NCI-H460 (cell line): ENCODE results near the gene ARHGEF19. TPM values are rescaled to one million over a fixed set of nuclear protein-coding genes. Genes with fewer than 3 reads are reported as not detected.
A peak's percentile ranks its signal among the peaks of the same experiment; 100 is the strongest.
"Not testable (repeated sequence)": the region's sequence is repeated elsewhere in the genome, so short reads cannot be mapped to it uniquely, and the experiment has no call there.

Experiments
- DNase-seq: peaks from one replicate; pipeline ENCODE4 v3.0.0-alpha.2; 2016; ENCODE audit warnings: low read depth; ENCODE audit errors: extremely low read depth
- total RNA-seq: library from RNA; depleted of rRNA; stranded (reverse); fragments of >200 nt; shearing (Covaris generic); gene quantifications from 2 replicates; pipeline ENCODE4 v1.2.3, GENCODE V29; 2014

ARHGEF19 gene
- total RNA-seq, 1 experiment from 2014 or later = 6.1 TPM

DNA sequence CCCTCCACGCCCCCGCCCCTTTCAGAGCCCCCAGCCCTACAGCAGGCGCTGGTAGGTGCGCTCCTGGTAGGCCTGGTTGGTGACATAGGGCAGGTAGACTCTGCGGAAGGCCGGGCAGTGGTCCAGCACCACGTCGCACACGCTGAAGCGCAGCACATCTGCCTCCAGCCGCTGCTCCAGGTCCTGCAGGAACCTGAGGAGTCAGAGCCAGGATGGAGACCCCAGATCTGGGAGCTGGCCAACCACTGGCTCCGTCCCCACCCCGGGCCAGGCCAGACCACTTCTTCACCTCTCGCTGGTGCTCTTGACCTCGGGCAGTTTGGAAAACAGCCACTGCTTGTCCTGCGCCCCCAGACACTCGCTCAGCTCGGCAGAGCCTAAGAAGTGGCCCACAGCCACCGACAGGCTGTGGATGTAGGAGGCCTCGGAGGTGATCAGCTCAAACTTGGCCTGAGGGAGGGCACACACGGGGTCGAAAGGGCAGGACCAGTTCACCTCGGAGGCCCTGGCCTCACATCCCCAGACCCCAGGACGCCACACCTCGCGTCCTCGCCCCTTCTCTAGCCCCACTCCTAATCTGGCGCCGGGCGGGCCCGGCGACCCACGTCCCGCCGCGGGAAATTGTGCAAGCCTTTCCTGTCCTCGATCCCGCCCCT lies 6.4 kb downstream of the ARHGEF19 start:
- DNase-seq = no peak

DNA sequence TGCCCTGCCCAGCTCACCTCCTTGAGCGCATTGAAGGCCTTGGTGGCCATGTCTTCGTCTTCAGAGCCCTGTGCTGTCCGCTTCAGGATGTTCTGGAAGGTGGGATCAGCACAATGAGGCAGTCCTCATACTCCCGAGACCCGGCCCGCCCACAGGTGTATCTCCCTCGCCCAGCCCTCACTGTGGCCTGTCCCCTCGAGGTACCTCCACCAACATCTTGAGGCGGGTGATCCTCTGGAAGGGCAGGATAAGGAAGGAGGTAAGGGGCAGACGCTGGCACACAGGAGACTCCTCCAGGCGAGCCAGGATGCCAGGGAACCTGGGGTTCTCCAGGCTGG lies 7.1 kb downstream of the ARHGEF19 start:
- DNase-seq = no peak

DNA sequence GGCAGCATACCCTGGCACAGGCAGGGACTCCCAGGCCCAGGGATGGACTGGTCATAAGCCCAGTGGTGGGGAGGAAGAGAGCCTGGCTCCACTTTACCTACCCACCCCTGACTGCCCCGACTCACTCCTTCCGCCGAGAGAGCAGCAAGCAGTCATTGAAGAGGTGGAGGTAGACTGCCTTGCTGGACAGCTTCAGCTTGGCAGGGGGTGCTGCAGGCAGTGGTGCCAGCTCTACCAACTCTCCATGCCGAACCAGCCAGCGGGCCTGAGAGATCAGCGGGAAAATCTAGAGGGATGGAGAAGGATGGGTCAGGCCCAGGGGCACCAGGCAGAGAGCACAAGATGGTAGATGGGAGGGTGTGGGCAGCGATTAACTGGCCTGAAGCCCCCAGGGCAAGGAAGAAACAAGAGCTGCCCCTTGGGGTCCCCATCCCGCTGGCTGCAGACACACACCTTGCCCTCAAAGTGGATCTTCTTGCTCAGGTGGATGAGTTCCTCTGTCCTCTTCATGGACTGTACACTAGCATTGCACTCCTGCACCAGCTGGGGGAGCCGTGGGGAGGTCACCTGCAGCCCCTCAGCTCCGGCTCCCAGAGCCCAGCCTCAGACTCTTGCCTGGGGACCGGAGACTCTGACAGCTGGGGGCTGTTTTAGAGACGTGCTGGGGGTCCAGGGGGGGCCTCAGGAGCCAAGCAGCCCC lies 7.7 kb downstream of the ARHGEF19 start:
- no peak for DNase-seq

DNA sequence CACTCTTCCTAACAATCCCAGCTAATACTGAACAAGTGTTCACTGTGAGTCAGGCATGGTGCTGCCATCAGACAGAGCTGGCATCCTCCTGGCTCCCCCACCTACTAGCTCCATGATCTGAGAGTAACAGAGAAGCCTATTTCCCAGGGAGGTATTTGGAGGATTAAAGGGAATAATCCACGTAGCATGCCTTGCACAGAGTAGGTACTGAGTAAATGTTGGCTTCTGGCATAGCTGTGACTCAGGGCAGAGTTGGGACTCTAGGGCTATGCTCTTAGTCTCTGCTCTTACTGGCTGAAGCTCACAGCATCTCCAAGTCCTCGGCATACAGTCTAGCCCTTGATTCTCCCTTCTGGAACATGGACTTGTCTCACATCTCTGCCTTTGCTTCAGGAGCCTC lies 8.2 kb downstream of the ARHGEF19 start:
- no peak for DNase-seq

DNA sequence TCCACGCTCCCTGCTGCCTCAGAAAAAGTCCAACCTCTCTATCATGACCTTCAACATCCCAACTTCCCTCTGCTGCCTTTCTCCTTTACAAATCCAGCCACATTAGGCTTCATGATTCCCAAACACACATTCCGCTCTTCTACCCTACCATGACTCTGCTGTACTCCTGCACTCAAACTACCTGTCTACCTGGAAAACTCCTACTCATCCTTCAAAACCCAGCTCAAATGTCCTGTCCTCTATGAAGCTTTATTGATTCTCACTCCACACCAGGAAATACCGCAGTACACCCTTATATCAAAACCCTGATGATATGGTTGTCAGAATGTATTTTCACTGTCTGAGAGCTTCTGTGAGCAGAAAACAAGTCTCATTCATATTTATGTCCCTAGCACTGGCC lies 8.9 kb downstream of the ARHGEF19 start:
- DNase-seq = no peak

DNA sequence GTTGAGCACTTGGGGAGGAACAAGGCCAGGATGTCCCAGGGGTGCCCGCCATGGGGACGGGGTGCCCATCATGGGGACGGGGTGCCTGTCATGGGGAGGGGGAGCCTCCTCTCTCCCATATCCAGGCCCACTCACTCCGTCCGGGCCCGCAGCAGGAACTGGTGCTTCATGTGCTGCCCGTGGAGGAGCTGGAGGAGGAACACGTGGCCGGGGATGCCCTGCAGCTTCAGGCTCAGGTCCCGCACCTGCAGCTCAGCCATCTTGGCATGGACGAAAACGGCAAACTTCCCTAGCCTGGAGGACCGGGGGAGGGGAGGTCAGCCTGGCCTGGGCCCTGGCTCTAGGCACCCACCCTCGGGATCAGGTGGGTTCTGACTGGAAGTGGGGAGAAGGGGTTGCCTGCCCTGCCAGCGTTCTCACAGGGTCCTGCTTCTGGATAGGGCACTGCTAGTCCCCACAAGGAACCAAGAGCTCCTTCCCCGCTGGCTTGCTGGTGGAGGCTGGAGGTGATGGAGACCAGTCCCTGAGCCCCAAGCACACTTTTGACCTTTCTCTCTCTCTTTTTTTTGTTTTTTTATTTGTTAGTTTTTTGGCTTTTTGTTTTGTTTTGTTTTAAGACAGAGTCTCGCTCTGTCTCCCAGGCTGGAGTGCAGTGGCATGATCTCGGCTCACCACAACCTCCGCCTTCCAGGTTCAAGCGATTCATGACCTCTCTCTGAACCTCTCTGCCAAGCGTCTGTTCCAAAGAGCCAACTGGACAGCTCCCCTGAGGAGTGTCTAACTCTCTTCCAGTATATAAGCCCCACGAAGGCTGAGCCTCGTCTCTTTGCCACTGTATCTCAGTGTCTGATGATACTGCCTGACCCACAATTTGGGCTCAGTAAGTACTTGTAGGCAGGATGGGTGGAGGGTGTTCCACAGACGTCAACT lies 9.9 kb downstream of the ARHGEF19 start:
- DNase-seq = no peak

DNA sequence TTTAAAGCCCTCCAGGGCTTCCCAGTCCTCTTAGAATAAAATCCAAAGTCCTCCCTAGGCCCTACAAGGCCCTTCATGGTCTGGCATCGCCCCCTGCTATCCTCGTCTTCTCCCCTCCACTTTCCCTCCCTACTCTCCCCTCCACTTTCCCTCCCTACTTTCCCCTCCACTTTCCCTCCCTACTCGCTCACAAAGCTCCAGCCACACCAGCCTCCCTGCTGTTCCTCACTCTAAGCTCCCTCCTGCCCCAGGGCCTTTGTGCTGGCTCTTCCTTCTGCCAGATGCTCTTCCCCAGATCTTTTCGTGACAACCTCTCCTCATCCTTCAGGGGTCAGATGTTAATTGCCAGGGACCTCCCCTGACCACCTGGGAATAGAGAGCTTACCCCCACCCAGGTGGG lies 12.8 kb downstream of the ARHGEF19 start:
- DNase-seq = no peak

DNA sequence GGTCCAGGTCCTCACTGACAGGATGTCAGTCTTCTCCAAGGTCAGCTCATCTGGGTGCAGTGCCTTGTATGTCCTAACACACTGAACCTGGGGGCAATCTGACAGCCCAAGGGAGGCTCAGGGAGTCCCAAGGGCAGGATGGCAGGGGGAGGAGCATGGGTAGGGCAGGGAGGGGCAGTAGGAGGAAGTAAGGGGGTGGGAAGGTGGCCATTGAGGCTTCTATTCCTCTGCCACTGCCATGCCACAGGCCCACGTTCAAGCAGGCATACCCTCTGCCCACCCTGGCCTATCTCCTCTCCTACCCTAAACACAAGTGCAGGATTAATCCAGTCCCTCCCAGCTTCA lies 13.3 kb downstream of the ARHGEF19 start:
- no peak for DNase-seq

DNA sequence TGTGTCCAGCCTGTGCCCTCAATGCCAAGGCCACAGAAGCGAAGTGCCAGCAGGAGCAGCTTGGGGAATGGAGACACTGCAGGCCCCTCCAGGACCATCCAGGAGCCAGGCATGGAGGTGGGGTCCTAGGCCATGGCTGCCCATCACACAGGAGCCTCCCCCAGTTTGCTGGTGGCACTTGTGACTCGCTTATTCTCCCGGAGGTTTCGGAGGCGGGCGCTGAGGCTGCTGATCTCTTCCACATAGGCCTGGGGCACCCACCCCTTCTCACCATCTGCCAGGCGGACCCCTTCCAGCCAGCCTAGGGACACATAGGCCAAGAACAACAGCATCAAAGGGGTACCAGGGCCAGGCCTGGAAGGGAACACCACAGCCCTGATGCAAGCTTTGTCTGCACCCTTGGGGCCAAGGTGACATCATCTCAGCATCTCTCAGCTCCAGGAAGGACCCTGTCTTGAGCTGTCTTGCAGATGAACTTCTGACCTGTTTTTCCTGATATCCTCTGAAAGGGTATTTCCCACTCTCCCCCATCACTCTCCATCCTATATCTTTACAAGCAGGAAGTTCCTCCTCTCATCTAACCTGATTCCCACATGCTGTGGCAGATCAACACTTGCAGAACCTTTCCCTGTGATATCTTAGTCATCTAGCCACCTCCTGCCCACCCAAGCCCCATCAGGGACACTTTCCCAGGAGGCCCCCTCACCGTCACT lies 13.9 kb downstream of the ARHGEF19 start:
- no peak for DNase-seq

DNA sequence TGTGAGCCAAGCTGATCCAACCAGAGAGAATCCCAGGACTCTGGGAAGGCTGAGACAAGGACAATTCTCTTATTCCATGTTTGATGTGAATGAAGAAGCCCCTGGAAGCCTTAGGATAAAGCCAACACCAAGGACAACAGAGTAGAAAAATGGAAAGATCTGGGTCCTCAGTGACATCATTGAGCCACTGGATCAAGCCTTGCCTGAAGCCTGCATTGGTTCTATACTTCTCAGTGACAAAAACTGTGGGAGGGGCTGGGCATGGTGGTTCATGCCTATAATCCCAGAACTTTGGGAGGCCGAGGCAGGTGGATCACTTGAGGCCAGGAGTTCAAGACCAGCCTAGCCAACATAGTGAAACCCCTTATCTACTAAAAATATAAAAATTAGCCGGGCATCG lies 15.6 kb downstream of the ARHGEF19 start:
- DNase-seq = no peak

DNA sequence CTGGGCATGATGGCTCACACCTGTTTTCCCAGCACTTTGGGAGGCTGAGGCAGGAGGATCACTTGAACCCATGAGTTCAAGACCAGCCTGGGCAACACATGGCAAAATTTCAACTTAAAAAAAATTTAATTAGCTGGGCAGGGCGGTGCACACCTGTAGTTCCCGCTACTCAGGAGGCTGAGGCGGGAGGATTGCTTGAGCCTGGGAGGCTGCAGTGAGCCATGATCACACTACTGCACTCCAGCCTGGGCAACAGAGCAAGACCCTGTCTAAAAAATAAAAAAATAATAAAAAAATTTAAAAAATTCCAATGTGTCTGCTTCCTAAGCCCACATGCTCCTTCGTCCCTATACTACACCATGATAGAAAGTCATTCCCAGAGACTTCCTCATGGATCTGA lies 16.3 kb downstream of the ARHGEF19 start:
- not testable (repeated sequence) for DNase-seq

DNA sequence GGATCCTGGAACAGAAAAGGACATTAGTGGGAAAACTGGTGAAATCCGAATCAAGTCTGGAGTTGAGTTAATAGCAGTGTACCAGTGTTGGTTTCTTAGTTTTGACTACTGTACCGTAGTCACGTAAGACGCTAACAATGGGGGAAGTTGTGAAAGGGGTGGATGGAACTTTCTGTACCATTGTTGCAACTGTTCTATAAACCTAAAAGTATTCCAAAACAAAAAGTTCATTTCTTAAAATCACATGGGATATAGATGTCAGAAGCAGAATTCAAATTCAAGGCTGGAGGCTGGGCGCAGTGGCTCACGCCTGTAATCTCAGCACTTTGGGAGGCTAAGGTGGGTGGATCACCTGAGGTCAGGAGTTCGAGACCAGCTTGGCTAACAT lies 16.9 kb downstream of the ARHGEF19 start:
- DNase-seq = no peak

DNA sequence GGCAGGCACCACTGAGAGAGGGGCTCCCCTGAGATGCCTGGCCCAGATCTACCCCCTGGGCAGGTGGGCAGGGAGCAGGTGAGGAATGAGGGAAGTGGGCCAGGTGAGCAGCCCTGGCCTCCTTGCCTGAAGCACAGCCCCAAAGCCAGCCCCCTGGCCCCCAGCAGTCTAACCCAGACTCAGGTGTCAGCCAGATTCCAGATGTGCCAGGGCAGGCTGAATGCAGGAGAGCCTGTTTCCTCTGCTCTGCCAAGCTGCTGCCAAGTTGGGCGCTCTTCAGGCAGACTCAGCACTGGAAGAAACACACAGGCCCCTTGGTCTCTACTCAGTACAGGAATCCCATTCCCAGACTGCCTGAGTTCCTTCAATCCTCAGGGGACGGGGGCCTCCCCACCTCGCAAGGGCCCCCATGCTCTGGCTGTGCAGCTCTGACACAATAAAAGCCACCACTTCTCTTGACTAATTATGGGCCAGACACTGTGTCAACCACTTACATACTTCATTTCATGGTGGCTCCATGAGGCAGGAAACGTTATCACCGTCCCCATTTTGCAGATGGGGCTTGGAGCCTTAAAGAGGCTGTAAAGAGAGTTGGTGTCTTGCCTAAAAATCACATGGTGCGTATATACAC lies 20.4 kb downstream of the ARHGEF19 start:
- no peak for DNase-seq

DNA sequence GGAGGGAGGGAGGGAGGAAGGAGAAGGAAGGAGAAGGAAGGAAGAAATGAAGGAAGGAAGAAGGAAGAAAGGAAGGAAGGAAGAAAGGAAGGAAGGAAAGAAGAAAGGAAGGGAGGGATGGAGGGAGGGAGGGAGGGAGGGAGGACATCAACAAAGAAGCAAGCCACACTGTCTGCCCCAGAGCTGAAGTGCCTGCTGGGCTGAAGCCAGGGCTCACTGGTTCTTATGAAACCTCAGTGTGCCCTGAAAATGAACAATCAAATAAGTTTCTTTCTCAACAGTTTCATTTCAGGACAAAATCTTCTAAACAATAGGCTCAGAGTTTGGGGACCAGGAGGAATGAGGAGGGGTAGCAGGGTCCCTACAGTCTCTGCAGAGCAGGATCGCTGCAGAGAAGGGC lies 21.1 kb downstream of the ARHGEF19 start:
- no peak for DNase-seq

DNA sequence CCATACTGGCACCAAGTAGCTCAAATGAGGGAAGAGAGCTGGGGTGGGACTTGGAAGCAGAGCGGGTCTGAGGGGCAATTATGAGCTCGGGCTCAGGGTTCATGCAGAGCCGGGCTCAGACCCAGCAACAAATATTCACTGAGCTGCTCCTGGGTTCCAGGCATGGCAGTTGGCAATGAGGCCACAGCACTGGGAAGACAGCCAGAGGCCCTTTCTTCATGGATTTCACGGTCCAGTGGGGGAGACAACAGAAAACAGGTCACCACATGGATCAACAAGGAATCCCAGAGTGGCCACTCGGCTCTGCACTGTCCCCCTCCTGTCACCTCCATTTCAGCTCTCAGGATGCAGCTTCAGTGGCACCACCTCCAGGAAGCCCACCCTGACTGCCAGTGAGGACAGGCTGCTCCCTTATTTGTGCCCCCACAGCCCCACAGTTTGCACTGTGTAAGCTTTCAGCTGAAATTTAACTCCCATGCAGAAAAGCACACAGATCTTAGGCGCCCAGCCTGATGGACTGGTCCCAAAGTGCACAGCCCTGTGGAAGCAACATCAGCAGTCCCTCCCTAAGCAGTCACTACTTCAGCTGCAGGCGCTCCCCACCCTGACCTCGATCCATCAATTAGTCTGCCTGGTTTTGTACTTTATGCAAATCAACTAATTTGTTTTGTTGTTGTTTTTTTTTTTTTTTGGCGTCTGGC lies 22.4 kb downstream of the ARHGEF19 start:
- DNase-seq = no peak

DNA sequence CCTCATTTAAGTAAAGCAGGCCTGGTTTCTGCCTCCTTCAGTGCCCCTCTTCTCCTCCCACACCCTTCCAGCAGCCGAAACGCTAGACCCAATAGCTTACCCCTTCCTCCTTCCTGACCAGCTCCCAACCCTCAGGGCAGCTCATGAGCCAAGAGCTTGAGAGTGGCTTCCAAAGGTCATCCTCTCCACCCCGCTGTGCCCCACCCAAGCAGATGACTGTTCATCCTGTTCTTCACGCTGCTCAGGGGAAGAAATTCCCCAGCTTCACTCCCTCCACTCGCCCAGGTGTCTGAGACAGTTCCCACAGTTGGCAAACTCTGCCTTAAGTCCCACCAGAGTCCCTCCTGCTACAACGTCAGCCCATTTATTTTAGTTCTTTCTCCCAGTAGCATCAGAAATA lies 23.4 kb downstream of the ARHGEF19 start:
- no peak for DNase-seq

DNA sequence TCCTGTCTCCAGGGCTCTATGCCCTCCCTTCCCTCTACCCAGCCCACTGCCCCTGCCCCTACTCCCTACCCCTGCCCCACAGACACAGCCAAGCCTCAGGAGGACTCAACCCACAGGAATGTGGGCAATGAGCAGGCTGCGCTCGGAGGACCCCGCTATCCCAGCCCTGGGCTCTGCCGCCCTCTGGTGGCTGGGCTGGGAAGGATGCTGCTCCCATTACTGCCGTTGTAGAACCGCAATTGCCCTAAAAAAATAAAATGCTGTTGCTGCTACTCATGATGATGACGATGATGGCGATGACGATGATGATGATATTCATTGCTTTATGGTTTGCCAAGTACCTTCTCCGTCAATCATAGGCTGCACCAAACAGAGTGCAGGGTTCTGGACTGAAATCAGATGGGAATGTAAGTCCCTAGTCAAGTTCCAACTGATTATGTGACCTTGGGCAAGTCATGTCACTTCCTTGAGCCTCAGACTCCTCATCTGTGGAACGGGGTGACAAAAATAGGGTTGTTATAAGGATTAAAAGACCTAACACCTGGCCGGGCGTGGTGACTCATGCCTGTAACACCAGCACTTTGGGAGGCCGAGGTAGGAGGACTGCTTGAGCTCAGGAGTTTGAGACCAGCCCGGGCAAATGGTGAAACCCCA lies 24.6 kb downstream of the ARHGEF19 start:
- DNase-seq = peak; percentile 50

DNA sequence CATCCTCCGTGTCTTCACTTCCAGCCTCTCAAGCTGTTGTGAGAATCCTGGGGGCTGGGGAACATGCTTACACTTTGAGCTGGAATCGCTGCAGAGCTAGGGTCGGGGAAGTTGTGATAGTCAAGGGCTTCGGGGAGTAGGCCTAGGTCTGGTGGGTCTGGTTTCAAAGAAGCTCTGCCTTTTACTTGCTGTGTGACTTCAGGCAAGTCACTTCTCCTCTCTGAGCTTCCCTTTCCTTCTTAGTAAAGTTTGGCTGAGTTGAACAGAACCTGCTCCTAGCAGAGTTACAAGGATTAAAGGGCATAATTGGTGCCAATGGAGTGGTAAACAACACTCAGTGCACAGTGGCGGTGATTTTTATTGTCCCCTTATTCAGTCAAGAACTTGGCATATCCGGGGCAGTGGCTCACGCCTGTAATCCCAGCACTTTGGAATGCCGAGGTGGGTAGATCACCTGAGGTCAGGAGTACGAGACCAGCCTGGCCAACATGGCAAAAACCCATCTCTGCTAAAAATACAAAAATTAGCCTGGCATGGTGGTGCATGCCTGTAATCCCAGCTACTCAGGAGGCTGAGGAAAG lies 25.7 kb downstream of the ARHGEF19 start:
- DNase-seq = no peak
